Aorta (tissue), 5 donors: Measurements from ENCODE around the gene TMEM120A. TPM values are rescaled to one million over a fixed set of nuclear protein-coding genes. Genes with fewer than 3 reads are reported as not detected.

ENCODE experiments used
- ATAC-seq: fragments of 200-7000 bp; cut with Tn5 transposase; one replicate; pipeline ENCODE4 v1.9.1; 2022; ENCODE audit warnings: moderate library complexity; ENCODE audit not compliant: low FRiP score
- DNase-seq, 2 donors: peaks; one replicate each; pipeline ENCODE4 v3.0.0-alpha.2; 2020
- H3K27ac ChIP-seq, 2 donors: one replicate each; pipeline ENCODE4 v1.5.1; 2013; ENCODE audit warnings: low read length in 2 of 2, mild to moderate bottlenecking in 2 of 2, moderate library complexity in 2 of 2, control low read depth in 1 of 2, inconsistent platforms in 1 of 2, low read depth in 1 of 2
- H3K27me3 ChIP-seq, 2 donors: one replicate each; pipeline ENCODE4 v1.6.1; 2013; ENCODE audit warnings: control low read depth in 1 of 2, low read length in 1 of 2, mild to moderate bottlenecking in 1 of 2, moderate library complexity in 1 of 2; ENCODE audit not compliant: insufficient read depth in 2 of 2, control insufficient read depth in 1 of 2
- H3K36me3 ChIP-seq, 2 donors: one replicate each; pipeline ENCODE4 v1.6.1; 2013; ENCODE audit warnings: control low read depth in 1 of 2, low read length in 1 of 2, mild to moderate bottlenecking in 1 of 2; ENCODE audit not compliant: insufficient read depth in 2 of 2, control insufficient read depth in 1 of 2
- H3K4me1 ChIP-seq, 2 donors: one replicate each; pipeline ENCODE4 v1.6.1; 2013; ENCODE audit warnings: low read length in 2 of 2, control low read depth in 1 of 2, mild to moderate bottlenecking in 1 of 2, moderate library complexity in 1 of 2; ENCODE audit not compliant: insufficient read depth in 2 of 2, control insufficient read depth in 1 of 2
- H3K4me3 ChIP-seq, 2 donors: one replicate each; pipeline ENCODE4 v1.5.1; 2013; ENCODE audit warnings: low read length in 2 of 2, control low read depth in 1 of 2, mild to moderate bottlenecking in 1 of 2
- H3K9me3 ChIP-seq: one replicate; pipeline ENCODE4 v1.6.1; 2013; ENCODE audit warnings: mild to moderate bottlenecking, low read length; ENCODE audit not compliant: control insufficient read depth
- WGBS, 2 donors: extraction: QIAGEN DNeasy Blood & Tissue Kit; methylation state at CpG; one replicate each; pipeline ENCODE4 v1.1.7; 2013; 5-methylcytosine and 5-hydroxymethylcytosine counted together
- intact Hi-C, 2 donors: fragments of 100-400 bp; cut with DNase I; formaldehyde crosslinking; loops; one replicate each; pipeline versions ENCODE4 v1.14.2 to v1.15.0; 2022
- polyA plus RNA-seq, 2 donors: library from polyadenylated mRNA; stranded (reverse); fragments of 200-250 nt; gene quantifications; one replicate each; pipeline ENCODE4 v1.2.3, GENCODE V29; 2013
- total RNA-seq, 2 donors: library from RNA; stranded (reverse); fragmentation: NEBNext Ultra II Directional; extraction: Animal tissue kit (Norgen Biotek cat#: 25700); gene quantifications; one replicate each; pipeline ENCODE4 v1.2.1, GENCODE V29; 2021
- donor health status: healthy with polysubstance abuse.
- donor health status: Bipolar disorder and iron deficiency.
- donor health status: DM: no; HTN: no; CAD: no.
- donor health status: DM: no; HTN: no; CAD: no.
- donor health status: DM: yes; HTN: yes; CAD: no.

Gene TMEM120A
- total and polyA plus RNA-seq, 4 donors = 53.8 to 144 (median 79.5) TPM

DNA sequence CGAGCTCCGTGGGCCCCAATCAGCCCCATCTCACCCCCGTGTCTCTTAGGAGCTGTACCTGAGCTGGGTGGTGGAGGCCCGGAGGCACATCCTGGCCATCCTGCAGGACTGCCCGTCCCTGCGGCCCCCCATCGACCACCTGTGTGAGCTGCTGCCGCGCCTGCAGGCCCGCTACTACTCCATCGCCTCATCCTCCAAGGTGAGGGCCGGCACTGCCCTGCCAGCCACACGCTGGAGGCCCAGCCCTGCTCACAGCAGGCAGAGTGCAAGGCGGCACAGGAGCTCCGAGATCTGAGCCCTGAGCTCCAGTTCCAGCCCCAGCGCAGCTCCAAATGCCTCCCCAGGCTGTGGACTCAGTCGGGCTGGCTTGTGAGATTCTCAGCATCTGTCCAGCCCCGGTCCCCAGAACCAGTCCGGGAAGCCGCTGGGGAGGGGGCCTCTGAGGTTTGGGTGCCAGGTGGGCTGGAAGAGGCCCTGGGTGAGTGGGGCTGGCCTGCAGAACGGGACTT, 9.3 kb downstream of the TMEM120A start:
- H3K9me3 ChIP-seq = no peaks in the 10 kb centered on the region
- H3K27ac ChIP-seq = no peak overlapping the region
- H3K4me1 ChIP-seq = no peaks in the 10 kb centered on the region
- WGBS, 2 donors = 84 to 85% methylated on average over 20 to 21 of the region's 21 CpGs
- H3K27me3 ChIP-seq = no peaks in the 10 kb centered on the region
- no peak overlapping the region for H3K4me3 ChIP-seq
- H3K36me3 ChIP-seq = peaks cover 0 to 13% of the 10 kb centered on the region in 2 donors
- DNase-seq = peak in 1 of 2 donors; percentile 43
- intact Hi-C loops = no loop called here
- ATAC-seq = no peak

DNA sequence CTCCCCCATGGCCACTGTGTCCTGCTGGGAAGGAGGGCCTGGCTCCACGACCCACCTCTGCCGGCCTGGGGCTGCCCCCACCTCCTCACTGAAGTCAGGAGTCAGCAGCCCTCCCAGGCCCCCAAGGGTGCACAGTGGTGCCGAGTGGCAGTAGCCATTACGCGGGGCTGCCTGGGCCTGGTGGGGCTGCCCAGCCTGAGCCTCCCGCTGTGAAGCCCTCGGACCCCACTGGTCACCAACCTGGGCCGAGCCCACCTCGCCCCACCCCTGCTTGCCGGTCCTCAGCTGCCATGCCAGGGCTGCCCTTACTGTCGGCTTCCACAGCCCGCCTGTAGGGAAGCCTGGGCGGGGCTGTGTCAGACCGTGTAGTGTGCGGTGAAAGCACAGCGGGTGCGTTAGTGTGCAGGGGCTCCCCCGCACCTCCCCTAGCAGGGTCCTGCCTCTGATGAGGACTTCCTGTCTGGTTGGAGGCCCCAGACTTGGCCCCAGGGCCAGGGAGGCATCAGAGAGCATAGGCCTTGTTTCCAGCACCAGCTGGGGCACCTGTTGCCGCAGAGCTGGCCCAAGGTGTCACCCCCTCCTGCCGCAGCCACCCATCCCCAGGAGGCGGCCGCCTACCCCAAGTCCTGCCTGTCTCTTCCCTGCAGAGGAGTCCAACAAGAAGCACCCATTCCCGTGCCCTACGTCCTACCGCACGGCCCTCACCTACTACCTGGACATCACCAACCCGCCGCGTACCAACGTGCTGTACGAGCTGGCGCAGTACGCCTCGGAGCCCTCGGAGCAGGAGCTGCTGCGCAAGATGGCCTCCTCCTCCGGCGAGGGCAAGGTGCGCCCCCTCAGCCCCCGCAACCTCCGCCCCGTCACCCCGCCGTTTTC, 10.0 kb downstream of the TMEM120A start:
- no peak overlapping the region for H3K4me3 ChIP-seq
- peaks cover 0 to 13% of the 10 kb centered on the region in 2 donors for H3K36me3 ChIP-seq
- H3K27ac ChIP-seq = no peak overlapping the region
- no peak for ATAC-seq
- H3K9me3 ChIP-seq = no peaks in the 10 kb centered on the region
- H3K4me1 ChIP-seq = no peaks in the 10 kb centered on the region
- no peaks in the 10 kb centered on the region for H3K27me3 ChIP-seq
- no peak for DNase-seq
- intact Hi-C loops = no loop called here
- WGBS, 2 donors = 90 to 91% methylated on average over 42 to 44 of the region's 44 CpGs

DNA sequence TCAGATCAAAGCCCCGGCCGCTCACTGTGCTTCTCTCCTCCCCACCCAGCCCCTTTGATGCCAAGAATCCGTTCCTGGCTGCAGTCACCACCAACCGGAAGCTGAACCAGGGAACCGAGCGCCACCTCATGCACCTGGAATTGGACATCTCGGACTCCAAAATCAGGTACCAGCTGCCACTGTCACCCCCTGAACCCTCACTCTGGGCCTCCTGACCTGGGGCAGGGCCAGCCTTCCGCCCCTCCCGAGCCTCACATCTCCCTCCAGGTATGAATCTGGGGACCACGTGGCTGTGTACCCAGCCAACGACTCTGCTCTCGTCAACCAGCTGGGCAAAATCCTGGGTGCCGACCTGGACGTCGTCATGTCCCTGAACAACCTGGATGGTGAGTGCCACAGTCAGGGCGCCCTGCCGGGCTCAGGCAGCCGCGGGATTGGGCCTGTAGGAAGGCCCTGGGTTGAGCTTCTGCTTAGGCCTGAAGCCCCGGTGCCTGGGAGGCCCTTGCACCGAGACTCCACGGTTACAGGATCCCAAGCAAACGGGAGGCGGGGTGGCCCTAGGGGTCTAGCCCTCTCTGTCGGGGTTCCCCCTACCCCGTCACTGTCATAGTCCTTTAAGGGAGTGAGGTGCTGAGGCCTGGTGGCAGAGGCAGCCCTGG, 10.8 kb downstream of the TMEM120A start:
- no peaks in the 10 kb centered on the region for H3K9me3 ChIP-seq
- DNase-seq (no peak), ATAC-seq (no peak)
- H3K4me3 ChIP-seq = no peak overlapping the region
- H3K27ac ChIP-seq = no peak overlapping the region
- intact Hi-C loops = no loop called here
- WGBS, 2 donors = 79 to 81% methylated on average over 26 of the region's 26 CpGs
- no peaks in the 10 kb centered on the region for H3K27me3 ChIP-seq
- H3K36me3 ChIP-seq = peaks cover 0 to 13% of the 10 kb centered on the region in 2 donors
- H3K4me1 ChIP-seq = no peaks in the 10 kb centered on the region

DNA sequence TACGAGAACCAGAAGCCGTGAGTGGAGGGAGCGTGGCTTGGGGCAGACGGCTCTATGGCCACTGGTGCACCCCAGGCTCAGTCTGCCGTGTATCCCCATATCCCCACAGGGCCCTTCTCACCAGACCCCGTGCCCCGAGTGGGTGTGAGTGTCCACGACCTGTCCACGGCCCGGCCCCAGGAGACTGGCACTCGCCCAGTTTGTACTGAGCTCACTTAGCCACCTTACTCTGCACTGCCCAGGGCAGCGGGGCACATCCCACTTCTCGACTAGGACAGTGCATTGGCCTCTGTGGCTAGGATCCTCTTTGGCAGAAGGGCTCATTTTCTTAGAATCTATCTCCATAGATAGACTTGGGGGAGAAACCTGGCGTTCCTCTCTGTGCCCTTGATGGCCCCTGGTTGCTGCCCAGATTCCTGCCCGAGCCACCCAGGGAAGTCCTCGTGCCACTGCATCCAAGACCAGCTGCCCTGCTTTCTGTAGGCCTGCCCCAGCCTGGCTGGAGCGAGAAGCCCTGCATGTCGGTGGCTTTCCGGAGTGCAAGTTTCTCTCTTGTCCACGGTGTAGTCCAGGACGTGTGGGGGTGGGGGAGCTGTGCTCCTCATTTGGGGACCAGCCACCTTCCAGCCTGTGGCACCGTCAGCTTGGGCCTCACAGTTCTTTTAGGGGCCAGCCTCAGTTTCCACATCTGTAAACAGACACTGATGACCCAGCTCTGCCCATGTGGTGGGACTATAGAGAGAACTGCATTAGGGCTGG, 11.9 kb downstream of the TMEM120A start:
- DNase-seq = no peak
- Histone ChIP-seq H3K4me3 (no peak overlapping the region), H3K4me1 (no peaks in the 10 kb centered on the region), H3K27me3 (no peaks in the 10 kb centered on the region), H3K36me3 (peaks cover 0 to 12% of the 10 kb centered on the region in 2 donors), H3K9me3 (no peaks in the 10 kb centered on the region), H3K27ac (no peak overlapping the region)
- no peak for ATAC-seq
- intact Hi-C loops = no loop called here
- 81 to 86% methylated on average over 22 of the region's 22 CpGs for WGBS, 2 donors

DNA sequence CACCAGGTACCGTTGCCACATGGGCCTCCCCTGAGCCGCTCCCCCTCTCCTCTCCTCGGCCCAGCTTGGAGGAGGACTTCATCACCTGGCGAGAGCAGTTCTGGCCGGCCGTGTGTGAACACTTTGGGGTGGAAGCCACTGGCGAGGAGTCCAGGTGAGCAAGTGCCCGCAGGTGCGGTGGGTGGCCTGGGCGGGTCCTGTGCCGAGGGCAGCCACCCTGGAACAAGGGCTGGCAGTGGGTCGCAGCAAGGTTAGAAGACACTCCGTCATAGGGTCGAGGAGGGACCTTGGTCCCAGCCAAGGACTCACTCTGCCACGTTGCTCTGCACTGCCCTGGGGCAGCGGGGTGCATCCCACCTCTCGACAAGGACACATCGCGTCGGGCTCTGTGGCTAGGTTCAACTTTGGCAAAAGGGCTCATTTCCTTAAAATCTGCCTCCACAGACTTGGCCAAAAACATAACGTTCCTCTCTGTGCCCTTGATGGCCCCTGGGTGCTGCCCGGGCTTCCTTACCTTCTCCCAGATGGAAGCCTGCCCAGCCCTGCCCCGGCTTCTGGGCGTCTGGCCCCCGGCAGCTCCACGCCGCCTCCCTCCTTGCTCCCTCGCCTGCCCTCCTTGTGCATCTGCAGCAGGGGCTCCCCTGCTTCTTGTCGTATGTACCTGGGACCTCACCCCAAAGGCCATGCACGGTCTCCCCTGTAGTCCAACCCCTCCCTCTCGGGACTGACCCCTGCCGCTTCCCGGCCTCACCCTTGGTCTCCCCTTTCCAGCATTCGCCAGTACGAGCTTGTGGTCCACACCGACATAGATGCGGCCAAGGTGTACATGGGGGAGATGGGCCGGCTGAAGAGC, 12.7 kb downstream of the TMEM120A start:
- no peak overlapping the region for H3K27ac ChIP-seq
- ATAC-seq = no peak
- H3K27me3 ChIP-seq = no peaks in the 10 kb centered on the region
- intact Hi-C loops = no loop called here
- no peak for DNase-seq
- H3K4me3 ChIP-seq = no peak overlapping the region
- no peaks in the 10 kb centered on the region for H3K9me3 ChIP-seq
- WGBS, 2 donors = 83 to 84% methylated on average over 38 of the region's 38 CpGs
- H3K4me1 ChIP-seq = no peaks in the 10 kb centered on the region
- peaks cover 0 to 9% of the 10 kb centered on the region in 2 donors for H3K36me3 ChIP-seq

DNA sequence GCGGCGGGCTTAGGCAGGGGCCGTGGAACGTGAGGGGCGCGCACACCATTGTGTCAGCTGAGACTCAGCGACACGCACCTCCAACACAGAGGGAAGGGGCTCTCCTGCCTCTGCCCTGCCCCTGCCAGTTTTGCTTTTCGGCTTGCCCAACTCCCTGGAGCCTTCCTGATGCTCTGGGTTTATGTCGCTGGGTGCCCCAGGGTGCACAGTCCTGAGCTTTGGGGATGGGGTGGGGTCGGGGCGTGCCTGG, 13.3 kb downstream of the TMEM120A start:
- WGBS, 2 donors = 83% methylated on average over 10 to 12 of the region's 12 CpGs
- DNase-seq (no peak), ATAC-seq (no peak)
- H3K27me3 ChIP-seq = no peaks in the 10 kb centered on the region
- H3K4me1 ChIP-seq = no peaks in the 10 kb centered on the region
- no peak overlapping the region for H3K27ac ChIP-seq
- peaks cover 0 to 8% of the 10 kb centered on the region in 2 donors for H3K36me3 ChIP-seq
- H3K9me3 ChIP-seq = no peaks in the 10 kb centered on the region
- intact Hi-C loops = no loop called here
- no peak overlapping the region for H3K4me3 ChIP-seq

DNA sequence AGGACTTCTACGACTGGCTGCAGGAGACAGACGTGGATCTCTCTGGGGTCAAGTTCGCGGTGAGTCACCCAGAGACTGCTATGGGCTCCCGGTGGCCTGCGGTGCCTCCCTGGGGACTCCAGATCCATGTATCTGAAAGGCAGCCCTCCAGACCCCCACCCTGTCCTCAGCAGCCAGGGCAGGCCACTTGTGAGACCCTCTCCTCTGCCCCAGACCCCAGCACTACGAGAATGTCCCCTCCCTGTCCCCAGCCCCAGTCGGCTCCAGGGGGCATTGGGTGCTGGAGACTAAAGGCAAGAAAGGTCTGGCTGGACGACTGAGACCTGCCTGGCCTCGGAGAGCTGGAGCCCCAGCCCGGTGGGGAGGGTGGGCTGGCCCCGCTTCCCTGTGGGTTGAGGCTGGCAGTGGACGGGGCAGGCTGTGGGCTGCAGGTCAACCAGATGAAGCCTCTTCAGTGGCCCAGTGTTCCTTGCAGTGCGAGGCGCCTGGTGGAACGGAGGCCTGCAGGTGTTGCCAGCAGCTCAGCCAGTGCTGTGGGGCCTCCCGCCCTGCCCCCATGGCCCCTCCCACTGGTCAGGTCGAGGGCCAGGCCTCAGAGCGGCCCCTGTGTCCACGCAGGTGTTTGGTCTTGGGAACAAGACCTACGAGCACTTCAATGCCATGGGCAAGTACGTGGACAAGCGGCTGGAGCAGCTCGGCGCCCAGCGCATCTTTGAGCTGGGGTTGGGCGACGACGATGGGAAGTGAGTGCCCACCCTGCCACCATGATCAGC, 13.8 kb downstream of the TMEM120A start:
- Histone ChIP-seq H3K9me3 (no peaks in the 10 kb centered on the region), H3K36me3 (peaks cover 0 to 4% of the 10 kb centered on the region in 2 donors), H3K4me1 (no peaks in the 10 kb centered on the region), H3K4me3 (no peak overlapping the region), H3K27me3 (no peaks in the 10 kb centered on the region), H3K27ac (no peak overlapping the region)
- WGBS, 2 donors = 87 to 88% methylated on average over 29 of the region's 29 CpGs
- DNase-seq (no peak), ATAC-seq (no peak)
- intact Hi-C loops = no loop called here
